GM19099 (cell line): ENCODE data around the gene PSD4.

Experiments
- POLR2A ChIP-seq: IDR thresholded peaks from 3 replicates; pipeline ENCODE4 v1.6.1; 2011; ENCODE audit warnings: low read depth; ENCODE audit not compliant: insufficient read length; ENCODE audit errors: extremely low read depth

PSD4 gene

GRCh38 chr2:113257516-113258264 is 83.9 kb downstream of the PSD4 start:
- no peak for TF ChIP-seq POLR2A

DNA sequence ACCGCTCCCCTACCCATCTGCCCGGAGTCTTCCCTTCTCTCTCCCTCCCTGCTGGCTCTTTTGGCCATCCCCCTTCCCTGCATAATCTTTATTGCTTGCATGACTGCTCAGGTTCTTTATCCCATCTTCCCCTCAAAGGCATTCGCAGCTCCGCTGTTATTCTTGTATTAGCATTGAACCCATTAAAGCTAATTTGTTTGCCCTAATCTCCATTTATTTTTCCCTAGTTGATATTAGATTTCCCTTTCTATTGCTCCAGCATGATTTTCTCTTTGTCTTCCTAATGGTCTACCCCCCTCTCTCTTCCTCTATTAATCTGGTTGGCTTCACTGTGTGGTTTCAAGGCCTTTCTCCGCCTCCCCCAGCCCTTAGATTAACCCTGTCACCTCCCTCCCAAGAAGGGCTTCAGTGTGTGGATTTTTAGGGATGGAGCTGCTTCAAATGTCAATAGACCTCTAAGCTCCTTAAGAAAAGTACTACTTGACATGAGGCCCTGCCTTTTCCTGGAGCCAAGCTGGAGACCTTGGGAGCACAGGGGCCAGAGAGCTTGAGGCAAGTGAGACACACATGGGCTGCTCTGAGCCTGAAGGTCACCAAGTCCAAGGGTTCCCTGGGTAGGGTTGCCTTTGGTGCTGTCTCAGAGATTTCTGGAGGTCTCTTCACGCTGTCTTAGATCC is 84.8 kb downstream of the PSD4 start:
- TF ChIP-seq POLR2A = no peak
